GM21423 (cell line): ENCODE measurements around the gene MROH9.

Experiments used
- ATAC-seq: cut with Tn5 transposase; IDR thresholded peaks from one replicate; pipeline ENCODE4 v1.9.1; 2021; ENCODE audit warnings: mild to moderate bottlenecking, moderate library complexity; ENCODE audit not compliant: unreplicated experiment

The MROH9 gene

GRCh38 chr1:171081314-171081753 lies 146.0 kb downstream of the MROH9 start:
- no peak for ATAC-seq

- no peak for ATAC-seq
Observed at GRCh38 chr1:171081763-171082201, 146.4 kb downstream of the MROH9 start.

GRCh38 chr1:171082606-171083005 lies 147.3 kb downstream of the MROH9 start:
- ATAC-seq, result no peak

GRCh38 chr1:171083222-171083621 lies 147.9 kb downstream of the MROH9 start:
- ATAC-seq, result no peak

GRCh38 chr1:171084091-171084490 lies 148.8 kb downstream of the MROH9 start:
- no peak for ATAC-seq

GRCh38 chr1:171084870-171085269 lies 149.5 kb downstream of the MROH9 start:
- no peak for ATAC-seq

GRCh38 chr1:171087896-171088295 lies 152.6 kb downstream of the MROH9 start:
- no peak for ATAC-seq

- ATAC-seq, result no peak
Observed at GRCh38 chr1:171090604-171091003, 155.3 kb downstream of the MROH9 start, which contains the start of gene FMO3. TSS of gene FMO3 (plus strand) at chr1:171090905. CDS start at chr1:171092659, 1,754 bp downstream.

GRCh38 chr1:171103862-171104261 lies 168.5 kb downstream of the MROH9 start:
- ATAC-seq, result no peak

GRCh38 chr1:171107262-171107940 lies 172.1 kb downstream of the MROH9 start:
- no peak for ATAC-seq

GRCh38 chr1:171107969-171108368 lies 172.6 kb downstream of the MROH9 start:
- no peak for ATAC-seq

GRCh38 chr1:171109966-171110365 lies 174.6 kb downstream of the MROH9 start:
- no peak for ATAC-seq

- no peak for ATAC-seq
Observed at GRCh38 chr1:171110621-171111326, 175.4 kb downstream of the MROH9 start.

GRCh38 chr1:171112119-171112518 lies 176.8 kb downstream of the MROH9 start:
- no peak for ATAC-seq

GRCh38 chr1:171113382-171113781 lies 178.0 kb downstream of the MROH9 start:
- no peak for ATAC-seq
